Right lobe of liver (tissue), 6 donors: ENCODE data around the gene PIP5K1B. TPM values are rescaled to one million over a fixed set of nuclear protein-coding genes. Genes with fewer than 3 reads are reported as not detected.

Experiments used
- ATAC-seq, 4 donors: fragments of 200-7000 bp; cut with Tn5 transposase; one replicate each; pipeline ENCODE4 v1.9.1; 2020; ENCODE audit warnings: mild to moderate bottlenecking in 4 of 4, moderate library complexity in 4 of 4
- DNase-seq, 3 donors: peaks; one replicate each; pipeline ENCODE4 v3.0.0-alpha.2; 2020
- H3K27ac ChIP-seq, 3 donors: fragments of 200-600 bp; one replicate each; pipeline ENCODE4 v1.8.0; 2022
- H3K27me3 ChIP-seq, 2 donors: fragments of 200-600 bp; one replicate each; pipeline ENCODE4 v1.8.0; 2022
- H3K36me3 ChIP-seq, 4 donors: fragments of 200-600 bp; sonication (generic) in 1 of 4; one replicate each; pipeline versions ENCODE4 v1.5.1 to v1.8.0; 2017 to 2022; ENCODE audit warnings: control low read depth in 1 of 4
- H3K4me1 ChIP-seq, 4 donors: fragments of 200-600 bp; sonication (generic) in 1 of 4; one replicate each; pipeline versions ENCODE4 v1.5.1 to v1.8.0; 2017 to 2022; ENCODE audit warnings: control low read depth in 1 of 4
- H3K4me3 ChIP-seq, 3 donors: fragments of 200-600 bp; one replicate each; pipeline ENCODE4 v1.8.0; 2022
- H3K9me3 ChIP-seq, 4 donors: fragments of 200-600 bp; sonication (generic) in 1 of 4; one replicate each; pipeline versions ENCODE4 v1.5.1 to v1.8.0; 2017 to 2022; ENCODE audit warnings: control low read depth in 1 of 4
- POLR2A ChIP-seq: fragments of 450-650 bp; IDR thresholded peaks from one replicate; pipeline ENCODE4 v1.6.1; 2017; ENCODE audit warnings: antibody characterized with exemption, mild to moderate bottlenecking
- WGBS: methylation state at CpG from one replicate; pipeline ENCODE4 v1.1.6; 2018; ENCODE audit warnings: low coverage, low lambda C conversion rate; ENCODE audit not compliant: insufficient coverage; ENCODE audit errors: missing lambda C conversion rate; 5-methylcytosine and 5-hydroxymethylcytosine counted together
- intact Hi-C, 2 donors: fragments of 100-400 bp; cut with DNase I; formaldehyde crosslinking; loops; one replicate each; pipeline versions ENCODE4 v1.11.2 to v1.14.1; 2022
- total RNA-seq, 6 experiments: library from RNA; depleted of rRNA in 2 of 6; stranded (reverse); fragments of >200 nt in 2 of 6; fragmentation: NEBNext Ultra II Directional in 3 of 6; extraction: Animal tissue kit (Norgen Biotek cat#: 25700) in 3 of 6; gene quantifications; one replicate each; pipeline versions ENCODE4 v1.1.0 to v1.2.4, GENCODE V29; 2016 to 2023
- TF ChIP-seq, protein P1 (sequence below), 4 donors: fragments of 200-600 bp in 3 of 4; fragments of 450-650 bp in 1 of 4; IDR thresholded peaks; one replicate each; pipeline versions ENCODE4 v1.5.1 to v1.8.0; 2016 to 2022; ENCODE audit warnings: antibody characterized with exemption in 4 of 4, mild to moderate bottlenecking in 2 of 4
- donor health status: DM: no; HTN: yes; CAD: no.
- donor health status: DM: no; HTN: no; CAD: no.
- donor health status: DM: no; HTN: no; CAD: no.
- donor health status: DM: no; HTN: yes; CAD: no.
- donor health status: DM: no; HTN: yes; CAD: no.

Gene PIP5K1B
- total RNA-seq, 6 experiments from 2014 or later: 0.27 to 0.71 TPM; not detected in 4

DNA sequence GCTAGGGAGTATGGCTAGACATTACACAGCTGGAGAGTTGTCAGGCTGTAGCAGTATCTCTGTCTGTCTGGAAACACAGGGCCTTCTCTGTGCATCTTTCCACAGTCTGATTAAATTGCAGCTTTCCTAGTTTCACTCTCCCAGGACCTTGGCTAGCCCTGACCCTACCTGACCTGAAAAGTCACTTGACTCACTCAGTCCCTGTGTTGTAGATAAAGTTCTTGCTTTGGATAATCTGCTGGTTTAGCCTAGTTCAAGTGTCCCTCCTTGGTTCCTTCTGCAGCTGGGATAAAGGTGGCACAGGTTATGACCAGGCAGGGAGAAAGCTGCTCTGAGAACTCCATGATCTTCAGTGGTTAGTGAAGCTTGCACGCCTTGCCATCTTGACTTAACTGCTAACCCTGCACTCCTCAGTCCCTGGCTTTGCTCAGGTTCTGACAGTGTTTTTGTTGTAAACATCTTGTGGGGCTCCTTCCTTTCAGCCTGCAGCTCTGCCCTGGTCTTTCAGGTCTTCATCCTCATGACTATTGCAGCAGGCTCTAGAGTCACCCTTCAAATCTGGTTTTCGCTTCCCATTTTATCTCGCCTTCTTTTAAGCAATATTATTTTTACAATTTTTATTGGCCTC is 101.0 kb downstream of the PIP5K1B start:
- ATAC-seq (peak in 1 of 4 donors; percentile 11), DNase-seq (no peak)
- no peaks in the 10 kb centered on the region for H3K9me3 ChIP-seq
- no peak for TF ChIP-seq POLR2A
- TF ChIP-seq, protein P1, sequence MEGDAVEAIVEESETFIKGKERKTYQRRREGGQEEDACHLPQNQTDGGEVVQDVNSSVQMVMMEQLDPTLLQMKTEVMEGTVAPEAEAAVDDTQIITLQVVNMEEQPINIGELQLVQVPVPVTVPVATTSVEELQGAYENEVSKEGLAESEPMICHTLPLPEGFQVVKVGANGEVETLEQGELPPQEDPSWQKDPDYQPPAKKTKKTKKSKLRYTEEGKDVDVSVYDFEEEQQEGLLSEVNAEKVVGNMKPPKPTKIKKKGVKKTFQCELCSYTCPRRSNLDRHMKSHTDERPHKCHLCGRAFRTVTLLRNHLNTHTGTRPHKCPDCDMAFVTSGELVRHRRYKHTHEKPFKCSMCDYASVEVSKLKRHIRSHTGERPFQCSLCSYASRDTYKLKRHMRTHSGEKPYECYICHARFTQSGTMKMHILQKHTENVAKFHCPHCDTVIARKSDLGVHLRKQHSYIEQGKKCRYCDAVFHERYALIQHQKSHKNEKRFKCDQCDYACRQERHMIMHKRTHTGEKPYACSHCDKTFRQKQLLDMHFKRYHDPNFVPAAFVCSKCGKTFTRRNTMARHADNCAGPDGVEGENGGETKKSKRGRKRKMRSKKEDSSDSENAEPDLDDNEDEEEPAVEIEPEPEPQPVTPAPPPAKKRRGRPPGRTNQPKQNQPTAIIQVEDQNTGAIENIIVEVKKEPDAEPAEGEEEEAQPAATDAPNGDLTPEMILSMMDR (IDR thresholded peaks at IDR 0.05): no peak
- 74% methylated on average over 3 of the region's 3 CpGs for WGBS
- no peak overlapping the region for H3K27ac ChIP-seq
- intact Hi-C loops: no loop called here
- no peaks in the 10 kb centered on the region for H3K27me3 ChIP-seq
- no peaks in the 10 kb centered on the region for H3K36me3 ChIP-seq
- no peaks in the 10 kb centered on the region for H3K4me1 ChIP-seq
- H3K4me3 ChIP-seq: no peak overlapping the region

DNA sequence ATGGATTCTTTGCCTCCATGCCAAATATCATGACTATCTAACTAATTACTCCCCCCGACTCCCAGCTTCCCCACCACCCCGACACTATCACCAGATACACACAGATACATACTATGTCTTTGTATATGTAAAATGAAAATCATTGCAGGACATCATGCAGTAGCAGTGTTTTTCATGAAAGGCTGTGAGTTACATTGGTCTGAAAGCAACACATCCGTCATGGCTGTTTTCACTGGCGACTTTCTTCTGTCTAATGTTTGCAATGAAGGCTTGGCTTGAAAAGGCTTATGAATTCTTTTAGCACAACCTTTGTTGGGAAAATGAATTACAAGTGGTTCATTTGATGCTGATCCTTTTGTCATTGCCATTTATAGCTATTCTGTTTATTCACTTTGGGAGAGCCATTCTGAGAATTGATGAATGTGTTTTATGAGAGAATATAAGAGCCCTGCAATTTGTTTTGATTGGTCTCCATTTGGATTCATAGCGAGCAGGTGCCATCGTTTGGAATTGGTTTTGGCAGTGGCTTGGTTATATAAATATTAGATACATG is 103.4 kb downstream of the PIP5K1B start:
- Histone ChIP-seq H3K36me3 (no peaks in the 10 kb centered on the region), H3K27me3 (no peaks in the 10 kb centered on the region), H3K9me3 (no peaks in the 10 kb centered on the region), H3K27ac (no peak overlapping the region), H3K4me1 (no peaks in the 10 kb centered on the region), H3K4me3 (no peak overlapping the region)
- no peak for TF ChIP-seq POLR2A
- TF ChIP-seq, protein P1 (IDR thresholded peaks at IDR 0.05): no peak
- WGBS: 61% methylated on average over 6 of the region's 6 CpGs
- ATAC-seq (no peak), DNase-seq (no peak)
- intact Hi-C loops: no loop called here

DNA sequence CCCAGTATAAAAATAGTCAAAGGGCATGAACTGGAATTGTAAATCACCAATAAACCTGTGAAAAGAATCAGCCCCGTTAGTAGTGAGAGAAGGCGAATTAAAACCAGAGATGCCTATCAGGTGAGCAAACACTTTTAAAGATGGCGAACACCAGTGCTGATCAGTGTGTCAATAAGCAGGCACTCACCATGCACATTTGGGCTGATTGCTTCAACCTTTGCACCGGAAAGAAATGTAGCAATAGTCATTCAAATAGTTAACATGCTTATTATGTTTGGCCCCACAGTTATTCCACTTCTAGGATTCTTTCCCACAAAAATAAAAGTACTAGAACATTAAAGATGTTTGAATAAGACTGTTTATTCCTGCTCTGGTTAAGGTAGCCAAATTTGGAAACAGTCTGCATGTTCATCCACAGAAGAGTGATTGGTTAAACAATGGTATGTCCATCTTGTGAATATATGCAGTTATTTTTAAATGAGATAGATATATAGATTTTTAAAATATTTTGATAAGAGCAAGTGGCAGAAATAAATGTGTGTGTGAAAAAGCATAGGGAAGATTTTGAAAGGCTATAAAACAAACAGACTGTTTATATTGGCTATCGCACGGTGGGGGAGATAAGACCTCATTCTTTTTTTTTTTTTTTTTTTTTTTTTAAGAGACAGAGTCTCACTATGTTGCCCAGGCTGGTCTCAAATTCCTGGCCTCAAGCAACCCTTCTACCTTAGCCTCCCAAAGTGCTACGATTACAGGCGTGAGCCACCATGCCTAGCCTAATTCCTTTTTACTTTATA is 112.2 kb downstream of the PIP5K1B start:
- Histone ChIP-seq H3K27me3 (no peaks in the 10 kb centered on the region), H3K36me3 (no peaks in the 10 kb centered on the region), H3K4me1 (no peaks in the 10 kb centered on the region), H3K27ac (no peak overlapping the region), H3K4me3 (no peak overlapping the region), H3K9me3 (no peaks in the 10 kb centered on the region)
- TF ChIP-seq, protein P1 (IDR thresholded peaks at IDR 0.05): no peak
- TF ChIP-seq POLR2A: no peak
- no peak for ATAC-seq
- no peak for DNase-seq
- intact Hi-C loops: no loop called here
- 45% methylated on average over 8 of the region's 8 CpGs for WGBS

DNA sequence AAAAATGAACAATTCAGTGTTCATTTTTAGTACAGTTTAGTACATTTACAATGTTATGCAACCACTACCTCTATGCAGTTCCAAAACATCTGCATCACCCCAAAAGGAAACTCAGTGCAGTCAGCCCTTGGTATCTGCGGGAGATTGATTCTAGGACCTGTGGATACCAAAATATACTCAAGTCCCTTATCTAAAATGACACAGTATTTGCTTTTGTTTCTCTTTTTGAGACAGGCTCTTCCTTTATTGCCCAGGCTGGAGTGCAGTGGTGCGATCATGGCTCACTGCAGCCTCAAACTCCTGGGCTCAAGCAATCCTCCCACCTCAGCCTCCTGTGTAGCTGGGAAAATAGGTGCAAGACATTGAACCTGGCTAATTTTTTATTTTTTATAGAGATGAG is 114.0 kb downstream of the PIP5K1B start:
- H3K9me3 ChIP-seq: no peaks in the 10 kb centered on the region
- no peaks in the 10 kb centered on the region for H3K36me3 ChIP-seq
- H3K4me3 ChIP-seq: no peak overlapping the region
- TF ChIP-seq POLR2A: no peak
- TF ChIP-seq, protein P1 (IDR thresholded peaks at IDR 0.05): no peak
- no peak overlapping the region for H3K27ac ChIP-seq
- no peak for DNase-seq
- 95% methylated on average over 2 of the region's 2 CpGs for WGBS
- intact Hi-C loops: no loop called here
- ATAC-seq: no peak
- H3K4me1 ChIP-seq: no peaks in the 10 kb centered on the region
- H3K27me3 ChIP-seq: no peaks in the 10 kb centered on the region
